GM12874 (cell line): ENCODE results near the gene B3GAT1.

ENCODE experiments used
- CTCF ChIP-seq: IDR thresholded peaks from 2 replicates; pipeline ENCODE4 v1.5.1; 2011; ENCODE audit warnings: low read depth, mild to moderate bottlenecking, control low read depth, low read length, moderate library complexity; ENCODE audit not compliant: insufficient read depth

Gene B3GAT1

GRCh38 chr11:134412203-134413042 is at the start of gene B3GAT1:
TSS of gene B3GAT1 (minus strand) at chr11:134412242. CDS start at chr11:134387659, 24,583 bp downstream.
- TF ChIP-seq CTCF = no peak

GRCh38 chr11:134461621-134462020 is 49.6 kb upstream of the B3GAT1 start:
- TF ChIP-seq CTCF = no peak

GRCh38 chr11:134460881-134461280 is 48.8 kb upstream of the B3GAT1 start:
- TF ChIP-seq CTCF = no peak

GRCh38 chr11:134460062-134460561 is 48.1 kb upstream of the B3GAT1 start:
- no peak for TF ChIP-seq CTCF

- no peak for TF ChIP-seq CTCF
These were observed 47.4 kb upstream of the B3GAT1 start for GRCh38 chr11:134459246-134460061.

GRCh38 chr11:134455516-134455915 is 43.5 kb upstream of the B3GAT1 start:
- no peak for TF ChIP-seq CTCF

- TF ChIP-seq CTCF = no peak
These were observed 42.2 kb upstream of the B3GAT1 start for GRCh38 chr11:134454146-134454690.
